ENCODE data around the gene SLC6A12. TPM values are rescaled to one million over a fixed set of nuclear protein-coding genes. Genes with fewer than 3 reads are reported as not detected.

The SLC6A12 gene
- total RNA-seq, 1 experiment from 2014 or later = not detected

DNA sequence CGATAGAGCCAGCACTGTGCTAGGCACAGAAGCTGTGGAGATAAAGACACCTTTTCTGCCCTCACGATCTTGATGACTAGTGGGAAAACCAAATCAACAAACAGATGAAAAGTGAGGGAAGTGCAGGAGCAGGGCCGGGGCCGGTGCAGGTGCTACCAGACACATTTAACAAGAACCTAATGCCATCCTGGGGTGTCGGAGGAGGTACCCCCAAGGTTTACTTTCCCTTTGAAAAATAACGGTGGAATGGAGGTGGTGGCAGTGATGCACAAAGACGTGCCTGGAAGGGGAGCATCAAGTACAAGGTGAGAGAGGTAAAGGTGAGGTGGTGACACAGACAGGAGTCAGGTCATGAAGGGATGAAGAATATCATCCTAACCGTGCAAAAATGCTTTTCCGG is 26.6 kb upstream of the SLC6A12 start:
- H3K79me2 ChIP-seq (ENCODE audit: low read depth) = no peaks in the 10 kb centered on the region
- H4K20me1 ChIP-seq (ENCODE audit: insufficient read depth) = no peaks in the 10 kb centered on the region
- H3K4me2 ChIP-seq = no peak overlapping the region
- H3K27me3 ChIP-seq (ENCODE audit: insufficient read depth, low read depth) = peaks cover 95% of the 10 kb centered on the region
- H3F3A ChIP-seq (ENCODE audit: insufficient read depth, low read depth) = no peaks in the 10 kb centered on the region; the same call in 1 of the 2 replicates
- H2AFZ ChIP-seq = no peak overlapping the region
- DNase-seq = no peak
- H3K27ac ChIP-seq = no peak overlapping the region
- ChIA-PET POLR2A (ENCODE audit: unreplicated experiment) (no interaction called here), CTCF (no interaction called here)
- no peaks in the 10 kb centered on the region for H3K4me1 ChIP-seq (replicated peaks; ENCODE audit: insufficient read depth)
- TF ChIP-seq CTCF (conservative IDR thresholded peaks at IDR 0.05) (no peak), EZH2 (IDR thresholded peaks at IDR 0.05; ENCODE audit: low read depth) (no peak)
- intact Hi-C loops (cut with micrococcal nuclease; ENCODE audit: unreplicated experiment) = no loop called here
- H3K9me3 ChIP-seq (ENCODE audit: insufficient read depth, low read depth) = peaks cover 12% of the 10 kb centered on the region
- no peaks in the 10 kb centered on the region for H3K9me2 ChIP-seq (ENCODE audit: insufficient read depth)
- BruUV-seq (replicated peaks) = no TSS peak
- H3K36me3 ChIP-seq (ENCODE audit: low read depth) = no peaks in the 10 kb centered on the region
- H3K4me3 ChIP-seq = no peak overlapping the region

GRCh38 chr12:238736-239398 is 24.9 kb upstream of the SLC6A12 start:
- no peak for DNase-seq
- H3K4me3 ChIP-seq = no peak overlapping the region
- TF ChIP-seq EZH2 (IDR thresholded peaks at IDR 0.05; ENCODE audit: low read depth) = no peak
- TF ChIP-seq CTCF (conservative IDR thresholded peaks at IDR 0.05) = no peak
- H3K4me2 ChIP-seq = no peak overlapping the region
- ChIA-PET POLR2A (ENCODE audit: unreplicated experiment) (no interaction called here), CTCF (no interaction called here)
- peaks cover 95% of the 10 kb centered on the region for H3K27me3 ChIP-seq (ENCODE audit: insufficient read depth, low read depth)
- no peaks in the 10 kb centered on the region for H3K79me2 ChIP-seq (ENCODE audit: low read depth)
- no peaks in the 10 kb centered on the region for H3K36me3 ChIP-seq (ENCODE audit: low read depth)
- no peaks in the 10 kb centered on the region for H3K9me2 ChIP-seq (ENCODE audit: insufficient read depth)
- no peaks in the 10 kb centered on the region; the same call in 1 of the 2 replicates for H3F3A ChIP-seq (ENCODE audit: insufficient read depth, low read depth)
- peaks cover 18% of the 10 kb centered on the region for H3K9me3 ChIP-seq (ENCODE audit: insufficient read depth, low read depth)
- no peak overlapping the region for H3K27ac ChIP-seq
- no peaks in the 10 kb centered on the region for H3K4me1 ChIP-seq (replicated peaks; ENCODE audit: insufficient read depth)
- no peaks in the 10 kb centered on the region for H4K20me1 ChIP-seq (ENCODE audit: insufficient read depth)
- H2AFZ ChIP-seq = no peak overlapping the region
- BruUV-seq (replicated peaks) = no TSS peak
- intact Hi-C loops (cut with micrococcal nuclease; ENCODE audit: unreplicated experiment) = no loop called here

- no TSS peak for BruUV-seq (replicated peaks)
- no peaks in the 10 kb centered on the region for H3F3A ChIP-seq (ENCODE audit: insufficient read depth, low read depth)
- H4K20me1 ChIP-seq (ENCODE audit: insufficient read depth) = no peaks in the 10 kb centered on the region
- no peak overlapping the region for H3K27ac ChIP-seq
- intact Hi-C loops (cut with micrococcal nuclease; ENCODE audit: unreplicated experiment) = no loop called here
- H3K4me1 ChIP-seq (replicated peaks; ENCODE audit: insufficient read depth) = no peaks in the 10 kb centered on the region
- no peaks in the 10 kb centered on the region for H3K36me3 ChIP-seq (ENCODE audit: low read depth)
- TF ChIP-seq CTCF (conservative IDR thresholded peaks at IDR 0.05) = no peak
- no peak for TF ChIP-seq EZH2 (IDR thresholded peaks at IDR 0.05; ENCODE audit: low read depth)
- DNase-seq = no peak
- no peaks in the 10 kb centered on the region for H3K79me2 ChIP-seq (ENCODE audit: low read depth)
- ChIA-PET POLR2A (ENCODE audit: unreplicated experiment) (no interaction called here), CTCF (no interaction called here)
- no peak overlapping the region for H3K4me3 ChIP-seq
- H3K9me2 ChIP-seq (ENCODE audit: insufficient read depth) = no peaks in the 10 kb centered on the region
- peaks cover 95% of the 10 kb centered on the region for H3K27me3 ChIP-seq (ENCODE audit: insufficient read depth, low read depth)
- H3K4me2 ChIP-seq = no peak overlapping the region
- H2AFZ ChIP-seq = no peak overlapping the region
- H3K9me3 ChIP-seq (ENCODE audit: insufficient read depth, low read depth) = peaks cover 18% of the 10 kb centered on the region
Observed at GRCh38 chr12:238116-238515, 24.2 kb upstream of the SLC6A12 start.
